RWPE2 (cell line): ENCODE results near the gene IFITM10.
"Not testable (repeated sequence)": the region's sequence is repeated elsewhere in the genome, so short reads cannot be mapped to it uniquely, and the experiment has no call there.

ENCODE experiments used
- ATAC-seq: fragments of 200-7000 bp; cut with Tn5 transposase; 3 replicates; pipeline ENCODE4 v1.9.1; 2021; ENCODE audit warnings: low read depth
- DNase-seq: peaks from one replicate; pipeline ENCODE4 v3.0.0-alpha.2; 2020; ENCODE audit warnings: low spot score
- H3K27ac ChIP-seq: fragments of 450-650 bp; 2 replicates; pipeline ENCODE4 v1.5.1; 2017; ENCODE audit warnings: mild to moderate bottlenecking; ENCODE audit not compliant: poor library complexity, severe bottlenecking
- H3K27me3 ChIP-seq: fragments of 250-450 bp; sonication (Bioruptor Pico); 2 replicates; pipeline ENCODE4 v1.5.1; 2021; ENCODE audit warnings: mild to moderate bottlenecking, moderate library complexity; ENCODE audit not compliant: insufficient read depth, poor library complexity, severe bottlenecking
- H3K36me3 ChIP-seq: fragments of 250-450 bp; sonication (Bioruptor Pico); 2 replicates; pipeline ENCODE4 v1.5.1; 2020; ENCODE audit warnings: low read depth, mild to moderate bottlenecking, moderate library complexity
- H3K4me1 ChIP-seq: fragments of 250-450 bp; sonication (Bioruptor Pico); 2 replicates; pipeline ENCODE4 v1.5.1; 2021; ENCODE audit warnings: mild to moderate bottlenecking, moderate library complexity; ENCODE audit not compliant: insufficient read depth, poor library complexity, severe bottlenecking
- H3K4me3 ChIP-seq: fragments of 250-450 bp; sonication (Bioruptor Pico); 2 replicates; pipeline ENCODE4 v1.5.1; 2021; ENCODE audit warnings: mild to moderate bottlenecking, moderate library complexity; ENCODE audit not compliant: severe bottlenecking
- H3K9me3 ChIP-seq: fragments of 250-450 bp; sonication (Bioruptor Pico); 2 replicates; pipeline ENCODE4 v1.5.1; 2021; ENCODE audit warnings: mild to moderate bottlenecking, moderate library complexity; ENCODE audit not compliant: severe bottlenecking
- TF ChIP-seq, protein P1 (sequence below): fragments of 450-650 bp; IDR thresholded peaks from one replicate; pipeline ENCODE4 v1.5.1; 2017; ENCODE audit warnings: mild to moderate bottlenecking, moderate library complexity; ENCODE audit not compliant: poor library complexity, severe bottlenecking

Gene IFITM10

GRCh38 chr11:1692708-1693326, 57.6 kb downstream of the IFITM10 start:
- Histone ChIP-seq H3K27me3 (no peaks in the 10 kb centered on the region), H3K36me3 (no peaks in the 10 kb centered on the region), H3K27ac (no peak overlapping the region), H3K9me3 (no peaks in the 10 kb centered on the region), H3K4me3 (no peak overlapping the region), H3K4me1 (peaks cover 6% of the 10 kb centered on the region)
- TF ChIP-seq, protein P1, sequence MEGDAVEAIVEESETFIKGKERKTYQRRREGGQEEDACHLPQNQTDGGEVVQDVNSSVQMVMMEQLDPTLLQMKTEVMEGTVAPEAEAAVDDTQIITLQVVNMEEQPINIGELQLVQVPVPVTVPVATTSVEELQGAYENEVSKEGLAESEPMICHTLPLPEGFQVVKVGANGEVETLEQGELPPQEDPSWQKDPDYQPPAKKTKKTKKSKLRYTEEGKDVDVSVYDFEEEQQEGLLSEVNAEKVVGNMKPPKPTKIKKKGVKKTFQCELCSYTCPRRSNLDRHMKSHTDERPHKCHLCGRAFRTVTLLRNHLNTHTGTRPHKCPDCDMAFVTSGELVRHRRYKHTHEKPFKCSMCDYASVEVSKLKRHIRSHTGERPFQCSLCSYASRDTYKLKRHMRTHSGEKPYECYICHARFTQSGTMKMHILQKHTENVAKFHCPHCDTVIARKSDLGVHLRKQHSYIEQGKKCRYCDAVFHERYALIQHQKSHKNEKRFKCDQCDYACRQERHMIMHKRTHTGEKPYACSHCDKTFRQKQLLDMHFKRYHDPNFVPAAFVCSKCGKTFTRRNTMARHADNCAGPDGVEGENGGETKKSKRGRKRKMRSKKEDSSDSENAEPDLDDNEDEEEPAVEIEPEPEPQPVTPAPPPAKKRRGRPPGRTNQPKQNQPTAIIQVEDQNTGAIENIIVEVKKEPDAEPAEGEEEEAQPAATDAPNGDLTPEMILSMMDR = no peak
- no peak for ATAC-seq
- no peak for DNase-seq

- peaks cover 6% of the 10 kb centered on the region for H3K4me1 ChIP-seq
- DNase-seq (no peak), ATAC-seq (no peak)
- TF ChIP-seq, protein P1 = no peak
- no peaks in the 10 kb centered on the region for H3K27me3 ChIP-seq
- no peaks in the 10 kb centered on the region for H3K9me3 ChIP-seq
- H3K4me3 ChIP-seq = no peak overlapping the region
- H3K36me3 ChIP-seq = no peaks in the 10 kb centered on the region
- H3K27ac ChIP-seq = no peak overlapping the region
These were observed 58.3 kb downstream of the IFITM10 start for GRCh38 chr11:1691878-1692707.

DNA sequence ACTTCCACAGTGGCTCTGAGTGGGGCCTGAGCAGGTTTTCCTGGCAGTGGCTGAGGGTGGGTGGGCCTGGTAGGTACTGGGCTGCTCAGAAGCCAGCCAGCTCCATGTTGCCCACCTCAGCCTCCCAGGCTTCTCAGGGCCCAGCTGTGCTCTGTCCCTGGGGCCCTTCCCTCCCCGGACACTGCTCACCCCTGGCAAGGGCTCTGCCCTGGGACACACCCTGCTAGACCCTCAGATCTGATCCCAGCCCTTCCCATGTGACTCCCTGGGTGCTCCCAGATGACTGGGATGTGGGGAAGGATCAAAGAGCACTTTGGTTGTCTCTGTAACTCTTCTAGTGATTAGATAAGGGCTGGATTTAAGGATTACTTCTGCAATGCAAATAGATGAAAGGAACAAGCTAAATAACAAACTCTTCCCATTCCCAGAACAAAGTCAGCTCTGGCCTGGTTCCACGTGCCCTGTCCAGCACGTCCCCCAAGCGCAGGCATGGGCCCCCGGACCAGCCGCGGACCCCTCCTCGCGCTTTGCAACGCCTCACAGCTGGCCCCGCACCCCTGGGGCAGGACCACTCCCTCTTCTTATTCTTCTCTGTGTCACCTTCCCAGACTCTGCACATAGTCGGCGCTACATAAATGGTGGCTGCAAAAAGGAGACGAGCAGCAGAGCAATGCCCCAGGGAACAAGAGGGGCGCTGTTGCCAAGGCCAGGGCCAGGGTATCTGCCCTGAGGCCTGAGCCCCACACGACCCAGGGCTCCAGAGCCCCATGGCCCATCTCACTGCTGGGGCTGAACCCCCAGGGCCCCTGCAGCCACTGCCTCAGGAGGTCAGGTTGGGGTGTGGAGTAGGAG, 59.1 kb downstream of the IFITM10 start:
- no peak overlapping the region for H3K4me3 ChIP-seq
- H3K4me1 ChIP-seq = peaks cover 6% of the 10 kb centered on the region
- H3K36me3 ChIP-seq = no peaks in the 10 kb centered on the region
- no peaks in the 10 kb centered on the region for H3K9me3 ChIP-seq
- H3K27me3 ChIP-seq = no peaks in the 10 kb centered on the region
- no peak for ATAC-seq
- no peak for DNase-seq
- H3K27ac ChIP-seq = no peak overlapping the region
- TF ChIP-seq, protein P1 = no peak

DNA sequence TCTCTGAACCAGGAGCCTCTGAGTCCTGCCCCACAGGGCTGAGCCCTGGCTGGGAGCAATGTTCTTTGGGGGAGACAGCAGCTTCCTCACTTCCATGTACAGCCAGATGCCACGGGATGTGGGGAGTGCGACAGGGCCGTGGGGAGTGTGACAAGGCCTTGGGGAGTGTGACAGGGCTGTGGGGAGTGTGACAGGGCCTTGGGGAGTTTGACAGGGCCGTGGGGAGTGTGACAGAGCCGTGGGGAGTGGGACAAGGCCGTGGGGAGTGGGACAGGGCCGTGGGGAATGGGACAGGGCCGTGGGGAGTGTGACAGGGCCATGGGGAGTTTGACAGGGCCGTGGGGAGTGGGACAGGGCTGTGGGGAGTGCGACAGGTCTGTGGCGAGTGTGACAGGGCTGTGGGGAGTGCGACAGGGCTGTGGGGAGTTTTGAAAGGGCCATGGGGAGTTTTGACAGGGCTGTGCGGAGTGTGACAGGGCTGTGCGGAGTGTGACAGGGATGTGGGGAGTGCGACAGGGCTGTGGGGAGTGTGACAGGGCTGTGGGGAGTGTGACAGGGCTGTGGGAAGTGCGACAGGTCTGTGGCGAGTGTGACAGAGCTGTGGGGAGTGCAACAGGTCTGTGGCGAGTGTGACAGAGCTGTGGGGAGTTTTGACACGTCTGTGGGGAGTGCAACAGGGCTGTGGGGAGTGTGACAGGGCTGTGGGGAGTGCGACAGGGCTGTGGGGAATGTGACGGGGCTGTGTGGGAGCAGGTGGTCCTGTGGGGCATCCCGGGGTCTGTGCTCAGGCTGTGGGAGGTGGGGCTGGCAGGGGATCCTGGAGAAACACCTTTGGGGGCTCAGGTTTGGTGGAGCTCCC, 60.0 kb downstream of the IFITM10 start:
- ATAC-seq (no peak), DNase-seq (no peak)
- Histone ChIP-seq H3K36me3 (no peaks in the 10 kb centered on the region), H3K27me3 (no peaks in the 10 kb centered on the region), H3K9me3 (no peaks in the 10 kb centered on the region), H3K4me3 (no peak overlapping the region), H3K27ac (no peak overlapping the region), H3K4me1 (peaks cover 6% of the 10 kb centered on the region)
- TF ChIP-seq, protein P1 = no peak

DNA sequence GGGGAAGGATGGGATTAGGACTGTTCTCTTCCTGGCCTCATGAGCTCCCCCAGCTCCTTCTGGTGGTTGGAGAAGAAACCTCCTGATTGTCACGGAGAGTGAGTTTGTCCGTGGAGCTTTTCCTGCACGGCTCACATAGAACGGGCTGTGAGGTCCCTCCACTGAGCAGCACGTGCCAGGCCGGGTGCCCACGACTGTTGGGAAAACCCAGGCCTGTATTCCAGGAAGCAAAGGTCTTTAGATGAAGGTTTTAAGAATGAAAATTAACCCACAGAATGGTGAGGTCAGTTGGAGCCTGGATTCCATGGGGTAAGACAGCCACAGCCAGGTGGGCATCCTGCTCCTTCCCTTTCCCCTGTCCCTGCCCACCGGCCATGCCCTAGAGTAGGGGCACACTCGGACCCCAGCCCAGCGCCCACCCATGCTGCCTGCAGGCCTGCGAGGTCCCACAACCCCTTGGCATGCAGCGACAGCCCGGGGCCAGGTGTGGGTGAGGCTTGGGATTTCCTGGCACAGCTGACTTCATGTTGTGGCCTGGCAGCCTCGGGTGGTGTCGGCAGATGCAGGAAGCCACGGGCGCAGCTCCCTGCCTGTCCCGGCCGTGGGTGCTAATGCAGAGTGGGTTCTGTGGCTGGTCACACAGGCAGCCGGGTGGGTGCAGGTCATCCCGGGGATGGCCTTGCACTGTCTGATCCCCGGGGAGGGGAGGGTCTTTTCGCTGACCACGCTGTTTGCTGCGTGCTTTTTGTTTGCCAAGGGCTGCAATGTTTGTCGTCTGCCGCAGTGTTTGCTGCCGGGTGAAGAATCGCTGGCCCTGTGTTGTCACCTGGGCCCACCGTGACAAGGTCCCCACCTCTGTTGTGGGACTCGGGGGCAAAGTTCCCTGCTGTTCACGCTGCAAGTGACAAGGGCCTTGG, 60.9 kb downstream of the IFITM10 start:
- H3K4me1 ChIP-seq, H3K9me3 ChIP-seq, H3K27me3 ChIP-seq, H3K27ac ChIP-seq, ATAC-seq, H3K36me3 ChIP-seq, H3K4me3 ChIP-seq, DNase-seq: not testable (repeated sequence)

- not testable (repeated sequence) for H3K4me3 ChIP-seq, DNase-seq, H3K36me3 ChIP-seq, ATAC-seq, H3K27ac ChIP-seq, H3K9me3 ChIP-seq, H3K27me3 ChIP-seq, H3K4me1 ChIP-seq
These were observed 62.0 kb downstream of the IFITM10 start for GRCh38 chr11:1688336-1688947.
